ENCODE results near the gene LSM10. TPM values are rescaled to one million over a fixed set of nuclear protein-coding genes. Genes with fewer than 3 reads are reported as not detected.

Gene LSM10
- polyA plus RNA-seq (2013, experiment 1 of 2) = 39.4 TPM
- 36.1 TPM for polyA plus RNA-seq (2013, experiment 2 of 2)

DNA sequence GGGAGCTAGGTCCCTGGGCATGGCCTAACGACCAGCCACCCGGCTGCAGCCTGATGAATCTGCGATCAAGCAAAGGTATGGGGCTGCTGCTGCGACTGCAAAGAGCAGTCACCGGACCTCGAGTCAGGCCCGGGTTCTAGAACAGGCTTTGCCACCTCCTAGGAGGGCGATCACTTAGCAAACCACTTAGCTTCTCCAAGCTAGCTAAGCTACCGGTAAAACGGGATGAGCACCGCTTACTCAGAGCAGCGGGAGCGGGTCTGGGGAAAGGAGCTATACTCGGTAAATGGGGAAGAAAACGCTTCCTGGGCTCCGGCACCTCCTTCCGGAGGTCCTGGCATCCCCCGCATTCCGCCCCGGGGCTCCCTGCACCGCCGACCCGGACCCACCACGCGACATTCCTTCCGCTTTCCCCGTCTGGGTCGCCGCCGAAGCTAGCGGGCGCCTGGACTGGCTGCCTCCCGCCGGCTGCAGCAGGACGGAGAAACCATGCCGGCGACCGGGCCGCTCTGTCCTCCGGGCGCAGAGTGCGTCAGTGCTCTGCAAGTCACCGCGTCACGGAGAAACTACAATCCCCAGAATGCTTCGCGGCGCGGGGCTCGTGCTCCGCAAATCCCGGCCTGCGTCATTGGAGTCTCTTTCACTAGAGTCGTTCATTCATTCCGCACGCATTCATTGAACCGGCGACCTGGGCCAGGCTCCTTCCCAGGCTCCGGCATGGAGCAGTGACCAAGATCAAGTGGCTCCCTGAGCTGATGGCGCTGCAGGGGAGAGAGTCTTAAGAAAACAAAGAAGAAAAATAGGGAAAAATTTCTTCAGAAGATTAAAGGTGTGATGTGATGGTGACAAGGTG is at the start of gene LSM10:
Gene LSM10 (minus strand): TSS at position 531 of the 853 bp plus-strand sequence. CDS start 3,779 bp downstream, outside the sequence.
- no peaks in the 10 kb centered on the region for H3K9me3 ChIP-seq (ENCODE audit: control insufficient read depth, low read length)

DNA sequence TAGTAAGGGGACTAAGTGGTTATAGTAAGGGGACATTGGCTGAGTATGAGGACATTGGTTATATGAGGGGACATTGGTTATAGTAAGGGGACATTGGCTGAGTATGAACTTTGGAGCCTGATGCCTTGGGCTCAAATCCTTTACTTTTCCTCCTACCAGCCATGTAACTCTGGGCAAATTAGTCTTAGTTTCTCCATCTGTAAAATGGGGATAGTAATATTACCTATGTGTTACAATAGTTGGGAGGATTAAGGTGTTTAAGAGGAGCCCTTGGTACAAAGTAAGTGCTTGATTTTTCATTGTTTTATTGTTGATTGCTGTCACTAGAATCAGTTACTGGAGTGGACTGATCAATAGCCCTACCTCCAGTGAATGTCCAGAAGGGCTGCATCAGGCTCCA is 49.7 kb upstream of the LSM10 start:
- H3K4me3 ChIP-seq (ENCODE audit: extremely low read depth, insufficient read depth, low read length, poor library complexity, severe bottlenecking) = no peak overlapping the region
- peaks cover 12% of the 10 kb centered on the region for H3K4me1 ChIP-seq (ENCODE audit: control insufficient read depth, insufficient read depth, low read length, poor library complexity, severe bottlenecking)
- H3K9me3 ChIP-seq (ENCODE audit: control insufficient read depth, low read length) = no peaks in the 10 kb centered on the region
- H3K36me3 ChIP-seq (ENCODE audit: control insufficient read depth, insufficient read depth, low read length) = no peaks in the 10 kb centered on the region
- no peak overlapping the region for H3K27ac ChIP-seq (ENCODE audit: low read depth, low read length, severe bottlenecking)

More for the DNA sequence above, at the start of gene LSM10:
- 0 to 1% methylated on average over 48 to 55 of the region's 60 CpGs for WGBS, 2 experiments (ENCODE audit: insufficient coverage in 2 of 2)
- peaks cover 20% of the 10 kb centered on the region for H3K36me3 ChIP-seq (ENCODE audit: control insufficient read depth, insufficient read depth, low read length)
- peak within 1 kb of the TSS; percentile 83 for H3K27ac ChIP-seq (ENCODE audit: low read depth, low read length, severe bottlenecking)
- peaks cover 7% of the 10 kb centered on the region for H3K4me1 ChIP-seq (ENCODE audit: control insufficient read depth, insufficient read depth, low read length, poor library complexity, severe bottlenecking)
- H3K4me3 ChIP-seq (ENCODE audit: extremely low read depth, insufficient read depth, low read length, poor library complexity, severe bottlenecking) = peak within 1 kb of the TSS; percentile 72

DNA sequence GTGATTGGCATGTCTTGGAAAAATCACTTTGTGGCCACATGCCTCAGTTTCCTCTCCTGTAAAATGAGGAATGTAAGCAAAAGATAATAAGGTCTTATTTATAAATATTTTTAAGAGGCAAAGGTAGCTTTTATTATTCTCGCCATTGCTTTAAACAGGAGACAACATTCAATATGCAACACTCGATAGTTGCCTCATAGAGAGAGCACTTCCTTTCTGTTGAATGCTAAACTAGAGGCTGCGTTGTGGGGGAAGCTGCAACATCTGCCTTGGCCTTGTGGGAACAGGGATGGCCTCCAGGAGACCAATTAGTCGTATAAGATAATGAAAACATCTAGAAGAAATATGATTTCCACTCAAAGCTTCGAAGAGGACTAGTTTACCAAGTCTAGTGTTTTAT is 49.0 kb upstream of the LSM10 start:
- no peaks in the 10 kb centered on the region for H3K36me3 ChIP-seq (ENCODE audit: control insufficient read depth, insufficient read depth, low read length)
- H3K4me1 ChIP-seq (ENCODE audit: control insufficient read depth, insufficient read depth, low read length, poor library complexity, severe bottlenecking) = peaks cover 12% of the 10 kb centered on the region
- no peak overlapping the region for H3K27ac ChIP-seq (ENCODE audit: low read depth, low read length, severe bottlenecking)
- no peaks in the 10 kb centered on the region for H3K9me3 ChIP-seq (ENCODE audit: control insufficient read depth, low read length)
- no peak overlapping the region for H3K4me3 ChIP-seq (ENCODE audit: extremely low read depth, insufficient read depth, low read length, poor library complexity, severe bottlenecking)
- 80 to 89% methylated on average over 1 to 2 of the region's 5 CpGs for WGBS, 2 experiments (ENCODE audit: insufficient coverage in 2 of 2)

DNA sequence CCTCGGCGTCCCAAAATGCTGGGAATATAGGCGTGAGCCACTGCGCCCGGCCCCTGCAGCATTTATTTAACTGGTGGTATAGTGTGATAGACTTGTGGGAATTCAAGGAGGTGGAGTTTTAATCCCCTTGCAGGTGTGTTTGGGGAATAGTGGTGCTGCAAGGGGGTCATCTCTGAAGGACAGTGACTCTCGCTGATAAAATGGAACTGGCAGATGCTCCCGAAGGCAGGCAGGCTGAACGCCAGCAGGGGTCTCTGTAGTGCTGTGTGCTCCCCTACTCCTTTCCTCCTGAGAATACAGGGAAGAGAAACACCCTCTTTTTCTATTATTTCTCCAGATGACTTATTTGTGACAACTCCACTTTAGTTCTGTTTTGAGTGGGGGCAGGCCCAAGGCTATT is 48.6 kb upstream of the LSM10 start:
- H3K4me1 ChIP-seq (ENCODE audit: control insufficient read depth, insufficient read depth, low read length, poor library complexity, severe bottlenecking) = peaks cover 12% of the 10 kb centered on the region
- H3K4me3 ChIP-seq (ENCODE audit: extremely low read depth, insufficient read depth, low read length, poor library complexity, severe bottlenecking) = no peak overlapping the region
- WGBS, 2 experiments (ENCODE audit: insufficient coverage in 2 of 2) = 85 to 94% methylated on average over 5 of the region's 8 CpGs
- no peaks in the 10 kb centered on the region for H3K36me3 ChIP-seq (ENCODE audit: control insufficient read depth, insufficient read depth, low read length)
- no peak overlapping the region for H3K27ac ChIP-seq (ENCODE audit: low read depth, low read length, severe bottlenecking)
- no peaks in the 10 kb centered on the region for H3K9me3 ChIP-seq (ENCODE audit: control insufficient read depth, low read length)

DNA sequence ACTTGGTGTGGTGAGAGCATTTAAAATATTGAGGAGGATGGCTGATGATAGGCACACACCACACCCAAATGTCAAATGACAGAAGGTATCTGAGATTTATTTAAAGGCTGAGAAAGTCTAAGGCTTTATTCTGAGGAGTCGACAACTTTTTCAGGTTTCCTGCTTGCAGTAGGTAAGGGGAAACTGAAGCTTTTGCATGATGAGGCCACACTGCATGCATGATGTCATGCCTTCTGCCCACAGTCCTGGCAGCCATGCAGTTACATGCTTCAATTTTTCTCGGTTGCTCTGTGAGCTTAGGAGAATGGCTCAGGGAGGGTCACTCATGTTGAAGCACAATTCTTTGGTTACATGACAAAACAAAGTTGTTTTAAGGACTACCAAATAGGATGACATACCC is 45.6 kb upstream of the LSM10 start:
- Histone ChIP-seq H3K27ac (ENCODE audit: low read depth, low read length, severe bottlenecking) (no peak overlapping the region), H3K9me3 (ENCODE audit: control insufficient read depth, low read length) (no peaks in the 10 kb centered on the region), H3K36me3 (ENCODE audit: control insufficient read depth, insufficient read depth, low read length) (no peaks in the 10 kb centered on the region), H3K4me1 (ENCODE audit: control insufficient read depth, insufficient read depth, low read length, poor library complexity, severe bottlenecking) (peaks cover under 1% of the 10 kb centered on the region), H3K4me3 (ENCODE audit: extremely low read depth, insufficient read depth, low read length, poor library complexity, severe bottlenecking) (no peak overlapping the region)
- whole genome bisulfite sequencing, 2 experiments (ENCODE audit: insufficient coverage in 2 of 2) = 90 to 100% methylated on average over 2 of the region's 2 CpGs

DNA sequence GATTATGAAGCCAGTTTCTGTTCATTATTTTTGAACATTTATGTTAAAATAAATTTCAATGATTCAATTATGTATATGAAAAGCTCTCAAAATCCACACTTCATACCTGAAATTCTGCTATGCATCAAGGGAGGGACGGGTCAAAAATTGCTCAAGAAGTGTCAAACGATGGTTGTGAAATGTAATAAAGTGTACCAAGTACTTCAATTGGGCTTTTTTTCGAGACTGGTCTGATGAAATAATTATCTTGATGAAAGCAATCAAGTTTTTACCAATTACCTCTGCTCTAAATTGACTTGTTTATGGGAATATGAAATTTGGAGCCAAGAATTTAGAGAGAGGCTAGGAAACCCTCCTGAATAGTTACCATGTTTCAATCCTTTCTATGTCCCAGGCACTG is 44.6 kb upstream of the LSM10 start:
- Histone ChIP-seq H3K9me3 (ENCODE audit: control insufficient read depth, low read length) (no peaks in the 10 kb centered on the region), H3K36me3 (ENCODE audit: control insufficient read depth, insufficient read depth, low read length) (no peaks in the 10 kb centered on the region), H3K27ac (ENCODE audit: low read depth, low read length, severe bottlenecking) (no peak overlapping the region), H3K4me1 (ENCODE audit: control insufficient read depth, insufficient read depth, low read length, poor library complexity, severe bottlenecking) (no peaks in the 10 kb centered on the region), H3K4me3 (ENCODE audit: extremely low read depth, insufficient read depth, low read length, poor library complexity, severe bottlenecking) (no peak overlapping the region)
- 100% methylated on average over 1 of the region's 3 CpGs; no CpG with 5 or more reads in 1 of the 2 experiments for WGBS, 2 experiments (ENCODE audit: insufficient coverage in 2 of 2)

DNA sequence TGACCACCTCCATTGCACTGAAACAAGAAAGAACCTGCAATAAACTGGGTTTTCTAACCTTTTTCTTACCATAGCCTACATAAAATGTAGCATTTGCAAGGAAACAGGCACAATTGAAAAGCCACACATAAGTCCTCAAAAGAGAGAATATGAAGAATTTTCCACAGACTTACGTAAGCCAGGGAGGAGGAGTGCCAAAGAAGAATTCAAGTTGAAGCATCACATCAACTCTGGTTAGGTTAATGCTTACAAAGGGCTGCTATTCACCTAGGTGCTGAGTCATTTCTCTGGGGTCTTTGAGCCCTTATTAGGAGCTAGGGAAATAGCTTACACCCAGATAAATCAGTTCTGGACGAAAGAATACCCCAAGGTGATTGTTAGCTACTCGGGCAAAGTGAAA is 42.9 kb upstream of the LSM10 start:
- H3K4me1 ChIP-seq (ENCODE audit: control insufficient read depth, insufficient read depth, low read length, poor library complexity, severe bottlenecking) = no peaks in the 10 kb centered on the region
- 76 to 87% methylated on average over 2 to 3 of the region's 3 CpGs for WGBS, 2 experiments (ENCODE audit: insufficient coverage in 2 of 2)
- no peak overlapping the region for H3K4me3 ChIP-seq (ENCODE audit: extremely low read depth, insufficient read depth, low read length, poor library complexity, severe bottlenecking)
- no peaks in the 10 kb centered on the region for H3K9me3 ChIP-seq (ENCODE audit: control insufficient read depth, low read length)
- no peaks in the 10 kb centered on the region for H3K36me3 ChIP-seq (ENCODE audit: control insufficient read depth, insufficient read depth, low read length)
- no peak overlapping the region for H3K27ac ChIP-seq (ENCODE audit: low read depth, low read length, severe bottlenecking)

DNA sequence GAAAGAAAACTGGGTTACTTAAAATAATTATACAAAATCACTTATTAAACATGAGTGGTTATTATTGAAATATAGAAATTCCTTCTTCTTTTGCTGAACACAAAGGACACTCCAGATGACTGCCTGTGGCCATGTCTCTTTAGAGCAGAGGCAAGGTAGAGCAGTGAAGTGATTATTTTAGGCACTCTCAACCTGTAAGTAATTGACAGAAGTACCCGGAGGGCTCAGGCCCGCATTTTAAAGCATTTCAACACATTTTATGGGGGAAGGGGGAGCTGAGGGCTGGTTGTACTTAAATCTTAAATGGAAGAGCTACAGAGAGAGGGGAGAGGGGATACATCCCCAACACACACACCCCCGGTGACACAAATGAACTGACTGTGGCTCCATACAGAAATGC is 42.3 kb upstream of the LSM10 start:
- Histone ChIP-seq H3K4me1 (ENCODE audit: control insufficient read depth, insufficient read depth, low read length, poor library complexity, severe bottlenecking) (no peaks in the 10 kb centered on the region), H3K9me3 (ENCODE audit: control insufficient read depth, low read length) (no peaks in the 10 kb centered on the region), H3K4me3 (ENCODE audit: extremely low read depth, insufficient read depth, low read length, poor library complexity, severe bottlenecking) (no peak overlapping the region), H3K36me3 (ENCODE audit: control insufficient read depth, insufficient read depth, low read length) (no peaks in the 10 kb centered on the region), H3K27ac (ENCODE audit: low read depth, low read length, severe bottlenecking) (no peak overlapping the region)
- 60 to 71% methylated on average over 1 of the region's 3 CpGs for WGBS, 2 experiments (ENCODE audit: insufficient coverage in 2 of 2)

DNA sequence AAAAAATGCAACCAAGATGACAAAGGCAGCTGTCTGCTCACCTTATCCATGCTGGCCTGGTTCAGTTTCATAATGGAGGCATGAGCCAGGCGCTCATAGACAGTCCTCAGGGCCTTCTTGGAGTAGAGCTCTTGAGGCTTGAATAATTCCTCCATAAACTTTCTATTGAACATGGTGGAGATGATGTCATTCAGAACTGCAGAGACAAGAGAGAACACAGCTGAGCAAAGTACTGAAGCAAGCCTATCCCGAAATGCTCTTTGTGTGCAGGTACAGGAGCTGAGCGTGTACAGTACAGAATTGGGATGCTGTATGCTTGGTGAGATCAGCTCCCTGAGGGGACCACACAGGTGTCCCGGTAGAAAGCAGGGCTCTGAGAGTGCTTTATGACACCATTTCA is 41.0 kb upstream of the LSM10 start:
- Histone ChIP-seq H3K9me3 (ENCODE audit: control insufficient read depth, low read length) (no peaks in the 10 kb centered on the region), H3K4me1 (ENCODE audit: control insufficient read depth, insufficient read depth, low read length, poor library complexity, severe bottlenecking) (no peaks in the 10 kb centered on the region), H3K27ac (ENCODE audit: low read depth, low read length, severe bottlenecking) (no peak overlapping the region), H3K36me3 (ENCODE audit: control insufficient read depth, insufficient read depth, low read length) (no peaks in the 10 kb centered on the region), H3K4me3 (ENCODE audit: extremely low read depth, insufficient read depth, low read length, poor library complexity, severe bottlenecking) (no peak overlapping the region)
- 96 to 100% methylated on average over 2 to 4 of the region's 4 CpGs for WGBS, 2 experiments (ENCODE audit: insufficient coverage in 2 of 2)

DNA sequence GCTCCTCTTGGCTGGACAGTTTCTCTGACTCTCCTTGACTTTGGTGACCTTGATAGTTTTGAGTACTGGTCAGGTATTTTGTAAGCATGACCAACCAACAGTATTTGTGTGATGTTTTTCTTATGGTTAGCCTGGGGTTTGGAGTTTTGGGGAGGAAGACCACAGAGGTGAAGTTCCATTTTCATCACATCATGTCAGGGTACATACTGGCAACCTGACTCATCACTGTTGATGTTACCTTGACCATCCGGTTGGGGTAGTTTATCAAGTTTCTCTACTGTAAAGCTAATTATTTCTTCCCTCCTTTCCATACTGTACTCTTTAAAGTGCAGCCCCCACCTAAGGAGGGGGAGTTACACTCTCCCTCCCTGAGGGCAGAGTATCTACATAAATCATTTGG is 39.1 kb upstream of the LSM10 start:
- WGBS, 2 experiments (ENCODE audit: insufficient coverage in 2 of 2) = no CpG with 5 or more reads among the region's 1 CpG
- H3K4me3 ChIP-seq (ENCODE audit: extremely low read depth, insufficient read depth, low read length, poor library complexity, severe bottlenecking) = no peak overlapping the region
- H3K27ac ChIP-seq (ENCODE audit: low read depth, low read length, severe bottlenecking) = no peak overlapping the region
- no peaks in the 10 kb centered on the region for H3K36me3 ChIP-seq (ENCODE audit: control insufficient read depth, insufficient read depth, low read length)
- H3K9me3 ChIP-seq (ENCODE audit: control insufficient read depth, low read length) = no peaks in the 10 kb centered on the region
- no peaks in the 10 kb centered on the region for H3K4me1 ChIP-seq (ENCODE audit: control insufficient read depth, insufficient read depth, low read length, poor library complexity, severe bottlenecking)

DNA sequence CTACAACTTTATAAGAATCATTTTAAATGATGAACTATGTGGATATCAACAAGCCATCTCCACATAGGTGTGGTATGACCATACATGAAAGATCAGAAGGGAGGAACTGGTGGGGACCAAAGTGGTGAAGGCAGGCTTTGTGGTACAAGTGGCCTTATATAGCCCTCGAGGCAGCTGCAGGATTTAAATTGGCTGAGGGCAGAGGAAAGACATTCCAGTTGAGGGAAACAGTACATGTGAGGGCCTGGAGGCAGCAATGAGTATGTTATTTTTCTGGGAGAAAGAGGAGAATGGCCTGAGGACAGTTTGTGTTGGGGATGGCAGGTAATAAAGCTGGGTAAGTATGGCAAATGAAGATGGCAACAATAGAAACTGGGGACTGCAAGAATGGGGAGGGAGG is 35.4 kb upstream of the LSM10 start:
- H3K36me3 ChIP-seq (ENCODE audit: control insufficient read depth, insufficient read depth, low read length) = no peaks in the 10 kb centered on the region
- H3K4me1 ChIP-seq (ENCODE audit: control insufficient read depth, insufficient read depth, low read length, poor library complexity, severe bottlenecking) = no peaks in the 10 kb centered on the region
- no peak overlapping the region for H3K27ac ChIP-seq (ENCODE audit: low read depth, low read length, severe bottlenecking)
- no peak overlapping the region for H3K4me3 ChIP-seq (ENCODE audit: extremely low read depth, insufficient read depth, low read length, poor library complexity, severe bottlenecking)
- H3K9me3 ChIP-seq (ENCODE audit: control insufficient read depth, low read length) = no peaks in the 10 kb centered on the region
- 71 to 90% methylated on average over 1 of the region's 1 CpG for WGBS, 2 experiments (ENCODE audit: insufficient coverage in 2 of 2)
